Islet of Langerhans (tissue), 1 donor: Measurements from ENCODE around the gene PTPN7.
"Not testable (repeated sequence)": the region's sequence is repeated elsewhere in the genome, so short reads cannot be mapped to it uniquely, and the experiment has no call there.

ENCODE experiments used
- FAIRE-seq: peaks from one replicate; lab custom pipeline; 2011; peaks lifted over from hg19 to GRCh38; lab: Jason Lieb, UNC

Gene PTPN7

GRCh38 chr1:202189918-202190715 is 29.7 kb upstream of the PTPN7 start:
- no peak for FAIRE-seq

- no peak for FAIRE-seq
Observed at GRCh38 chr1:202189001-202189790, 28.8 kb upstream of the PTPN7 start.

- FAIRE-seq = no peak
Observed at GRCh38 chr1:202187697-202188407, 27.4 kb upstream of the PTPN7 start.

GRCh38 chr1:202187041-202187671 is 26.8 kb upstream of the PTPN7 start:
- no peak for FAIRE-seq

- FAIRE-seq = no peak
Observed at GRCh38 chr1:202186327-202186726, 25.9 kb upstream of the PTPN7 start.

- no peak for FAIRE-seq
Observed at GRCh38 chr1:202184750-202185460, 24.5 kb upstream of the PTPN7 start.

GRCh38 chr1:202182040-202182877 is 21.9 kb upstream of the PTPN7 start:
- no peak for FAIRE-seq

- FAIRE-seq = no peak
Observed at GRCh38 chr1:202181586-202181985, 21.2 kb upstream of the PTPN7 start.

GRCh38 chr1:202180751-202181139 is 20.3 kb upstream of the PTPN7 start:
- not testable (repeated sequence) for FAIRE-seq

GRCh38 chr1:202179828-202180750 is 19.7 kb upstream of the PTPN7 start:
- FAIRE-seq = no peak

GRCh38 chr1:202176949-202177927 is 16.8 kb upstream of the PTPN7 start:
- no peak for FAIRE-seq

- no peak for FAIRE-seq
Observed at GRCh38 chr1:202173993-202174392, 13.6 kb upstream of the PTPN7 start.

GRCh38 chr1:202172015-202172355 is 11.6 kb upstream of the PTPN7 start:
- no peak for FAIRE-seq

GRCh38 chr1:202171292-202172014 is 11.1 kb upstream of the PTPN7 start:
- FAIRE-seq = no peak

- FAIRE-seq = no peak
Observed at GRCh38 chr1:202170726-202171125, 10.3 kb upstream of the PTPN7 start.

- FAIRE-seq = no peak
Observed at GRCh38 chr1:202168861-202169260, 8.5 kb upstream of the PTPN7 start.

GRCh38 chr1:202167708-202168415 is 7.5 kb upstream of the PTPN7 start:
- FAIRE-seq = no peak
